SK-N-MC (cell line): Measurements from ENCODE around the gene EPN3.

ENCODE experiments used
- EZH2 ChIP-seq: fragments of 200-600 bp; sonication (generic); IDR thresholded peaks from one replicate; pipeline ENCODE4 v1.6.1; 2017; ENCODE audit warnings: antibody characterized with exemption
- POLR2AphosphoS5 ChIP-seq: IDR thresholded peaks from 2 replicates; pipeline ENCODE4 v1.6.1; 2012; ENCODE audit warnings: mild to moderate bottlenecking, low read depth, low read length, borderline replicate concordance

DNA sequence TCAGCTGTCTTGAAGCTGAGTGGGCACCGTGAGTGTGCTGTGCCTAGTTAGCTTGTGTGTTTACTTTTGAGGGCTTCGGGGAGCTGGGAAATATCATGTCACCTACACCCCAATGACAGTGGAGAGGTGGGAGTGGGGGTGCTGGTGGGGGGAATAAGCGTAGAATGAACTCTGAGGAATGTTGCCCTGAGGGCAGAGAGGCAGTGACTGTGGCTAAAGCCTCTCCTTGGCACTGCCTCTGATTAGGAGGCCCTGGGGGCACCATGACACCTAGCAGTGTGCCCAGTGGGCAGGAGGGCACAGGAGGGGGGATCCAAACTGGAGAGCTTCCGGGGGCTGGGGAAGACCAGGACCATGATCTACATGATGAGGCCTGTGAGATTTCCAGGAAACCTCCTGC lies 52.8 kb downstream of the EPN3 start:
- TF ChIP-seq EZH2 (no peak), POLR2AphosphoS5 (no peak)
